Measurements from ENCODE around the gene TAF10. TPM values are rescaled to one million over a fixed set of nuclear protein-coding genes. Genes with fewer than 3 reads are reported as not detected.

Gene TAF10
- total and polyA plus RNA-seq, 2 of the 13 experiments (the other 11 are each of a cell fraction or from before 2014, with no cell fraction given): 71.3 to 134 TPM

GRCh38 chr11:6594142-6594768, 17.8 kb downstream of the TAF10 start:
- ATAC-seq: no peak
- Histone ChIP-seq H3K27ac (ENCODE audit: extremely low read length, insufficient read depth, low read length) (no peak overlapping the region), H3K4me2 (ENCODE audit: low read depth, low read length) (no peak overlapping the region), H3K9me3 (ENCODE audit: low read length) (no peaks in the 10 kb centered on the region), H3K27me3 (ENCODE audit: control insufficient read depth in 1 of 2, insufficient read depth in 2 of 2, low read length in 2 of 2) (no peaks in the 10 kb centered on the region), H4K20me1 (ENCODE audit: insufficient read depth, low read length) (no peaks in the 10 kb centered on the region), H3K4me3 (replicated peaks in 1 of 3; ENCODE audit: insufficient read depth in 1 of 3, low read depth in 2 of 3, low read length in 3 of 3) (no peak overlapping the region), H2AFZ (ENCODE audit: low read length) (no peak overlapping the region), H3K79me2 (ENCODE audit: insufficient read depth, low read length) (no peaks in the 10 kb centered on the region), H3K36me3 (replicated peaks in 1 of 2; ENCODE audit: control insufficient read depth in 1 of 2, insufficient read depth in 2 of 2, low read length in 2 of 2) (peaks cover 4 to 13% of the 10 kb centered on the region in 2 experiments), H3K4me1 (ENCODE audit: insufficient read depth, low read length) (peaks cover 17% of the 10 kb centered on the region), H3K9ac (ENCODE audit: insufficient read depth, low read depth, low read length) (no peak overlapping the region)
- in situ Hi-C loops (cut with HindIII; ENCODE audit: extremely low pct_ligation_motif_present, low pct_unique_long_range_greater_than_20kb) (no loop called here), intact Hi-C loops (cut with micrococcal nuclease; ENCODE audit: unreplicated experiment) (no loop called here)
- TF ChIP-seq NR2F6 (IDR thresholded peaks at IDR 0.05): no peak
- no peak for TF ChIP-seq NR2F6 (CRISPR knock-in tag; IDR thresholded peaks at IDR 0.05)
- TF ChIP-seq KMT2A (CRISPR knock-in tag; IDR thresholded peaks at IDR 0.05): no peak
- TF ChIP-seq DPF2 (CRISPR knock-in tag; IDR thresholded peaks at IDR 0.05; ENCODE audit: borderline replicate concordance, low read depth): no peak
- WGBS (ENCODE audit: low lambda C conversion rate): 96% methylated on average over 3 of the region's 3 CpGs
- BruUV-seq (replicated peaks): no TSS peak
- CTCF ChIA-PET (ENCODE audit: low intra/inter-chr PET ratio, low total read pairs): no interaction called here
- DNase-seq (ENCODE audit: low spot score): no peak
- no peak for FAIRE-seq
- POLR2A ChIA-PET: interaction anchor here (1.0 kb wide), 1 partner anchor 13 kb away, joined by 3 read pairs; no protein-coding TSS in a partner anchor

GRCh38 chr11:6588018-6588417, 24.0 kb downstream of the TAF10 start:
- DNase-seq (ENCODE audit: low spot score) (no peak), FAIRE-seq (no peak), ATAC-seq (no peak)
- Histone ChIP-seq H2AFZ (ENCODE audit: low read length) (no peak overlapping the region), H3K9me3 (ENCODE audit: low read length) (peaks cover 17% of the 10 kb centered on the region), H3K79me2 (ENCODE audit: insufficient read depth, low read length) (no peaks in the 10 kb centered on the region), H3K4me1 (ENCODE audit: insufficient read depth, low read length) (no peaks in the 10 kb centered on the region), H3K27me3 (ENCODE audit: control insufficient read depth in 1 of 2, insufficient read depth in 2 of 2, low read length in 2 of 2) (no peaks in the 10 kb centered on the region), H4K20me1 (ENCODE audit: insufficient read depth, low read length) (no peaks in the 10 kb centered on the region), H3K4me3 (replicated peaks in 1 of 3; ENCODE audit: insufficient read depth in 1 of 3, low read depth in 2 of 3, low read length in 3 of 3) (no peak overlapping the region), H3K9ac (ENCODE audit: insufficient read depth, low read depth, low read length) (no peak overlapping the region), H3K4me2 (ENCODE audit: low read depth, low read length) (no peak overlapping the region), H3K27ac (ENCODE audit: extremely low read length, insufficient read depth, low read length) (no peak overlapping the region), H3K36me3 (replicated peaks in 1 of 2; ENCODE audit: control insufficient read depth in 1 of 2, insufficient read depth in 2 of 2, low read length in 2 of 2) (peaks cover 2 to 5% of the 10 kb centered on the region in 2 experiments; a peak in 2 of 5 replicates)
- intact Hi-C loops (cut with micrococcal nuclease; ENCODE audit: unreplicated experiment): no loop called here
- in situ Hi-C loops (cut with HindIII; ENCODE audit: extremely low pct_ligation_motif_present, low pct_unique_long_range_greater_than_20kb): no loop called here
- POLR2A ChIA-PET: no interaction called here
- CTCF ChIA-PET (ENCODE audit: low intra/inter-chr PET ratio, low total read pairs): no interaction called here
- WGBS (ENCODE audit: low lambda C conversion rate): 98% methylated on average over 1 of the region's 1 CpG
- no TSS peak for BruUV-seq (replicated peaks)
- TF ChIP-seq KLF12 (CRISPR knock-in tag; IDR thresholded peaks at IDR 0.05; ENCODE audit: borderline replicate concordance): no peak
- no peak for TF ChIP-seq ZNF639 (CRISPR knock-in tag; conservative IDR thresholded peaks at IDR 0.05)
- TF ChIP-seq PBX2 (CRISPR knock-in tag; IDR thresholded peaks at IDR 0.05): no peak
- TF ChIP-seq PTBP1 (IDR thresholded peaks at IDR 0.05; ENCODE audit: low read depth, low read length, poor library complexity, severe bottlenecking): no peak
- no peak for TF ChIP-seq NFYB (CRISPR knock-in tag; IDR thresholded peaks at IDR 0.05)
- no peak for TF ChIP-seq ZBTB34 (CRISPR knock-in tag; IDR thresholded peaks at IDR 0.05)
- no peak for TF ChIP-seq ZNF776 (CRISPR knock-in tag; IDR thresholded peaks at IDR 0.05)
- TF ChIP-seq ZNF816 (CRISPR knock-in tag; IDR thresholded peaks at IDR 0.05; ENCODE audit: borderline replicate concordance): no peak
- TF ChIP-seq, protein P1, sequence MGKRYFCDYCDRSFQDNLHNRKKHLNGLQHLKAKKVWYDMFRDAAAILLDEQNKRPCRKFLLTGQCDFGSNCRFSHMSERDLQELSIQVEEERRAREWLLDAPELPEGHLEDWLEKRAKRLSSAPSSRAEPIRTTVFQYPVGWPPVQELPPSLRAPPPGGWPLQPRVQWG (CRISPR knock-in tag; IDR thresholded peaks at IDR 0.05; ENCODE audit: borderline replicate concordance, low read depth): no peak
- TF ChIP-seq SETDB1 (CRISPR knock-in tag; IDR thresholded peaks at IDR 0.05; ENCODE audit: borderline replicate concordance): no peak
- TF ChIP-seq TBX3 (IDR thresholded peaks at IDR 0.05; ENCODE audit: borderline replicate concordance): no peak
- no peak for TF ChIP-seq ZBTB42 (CRISPR knock-in tag; IDR thresholded peaks at IDR 0.05)

All from HepG2 (cell line).